Upper lobe of right lung (tissue), 1 donor: ENCODE measurements around the gene BPIFB1. TPM values are rescaled to one million over a fixed set of nuclear protein-coding genes. Genes with fewer than 3 reads are reported as not detected.

Experiments
- ATAC-seq: fragments of 200-7000 bp; cut with Tn5 transposase; one replicate; pipeline ENCODE4 v1.9.1; 2020; ENCODE audit warnings: mild to moderate bottlenecking, moderate library complexity
- DNase-seq: peaks from one replicate; pipeline ENCODE4 v3.0.0-alpha.2; 2020
- H3K27ac ChIP-seq: fragments of 200-600 bp; one replicate; pipeline ENCODE4 v1.8.0; 2022
- H3K27me3 ChIP-seq: fragments of 200-600 bp; one replicate; pipeline ENCODE4 v1.8.0; 2022; ENCODE audit warnings: mild to moderate bottlenecking
- H3K36me3 ChIP-seq: fragments of 200-600 bp; one replicate; pipeline ENCODE4 v1.8.0; 2022
- H3K4me1 ChIP-seq: fragments of 200-600 bp; one replicate; pipeline ENCODE4 v1.8.0; 2022
- H3K4me3 ChIP-seq: fragments of 200-600 bp; one replicate; pipeline ENCODE4 v1.8.0; 2022; ENCODE audit warnings: mild to moderate bottlenecking
- H3K9me3 ChIP-seq: fragments of 200-600 bp; one replicate; pipeline ENCODE4 v1.8.0; 2022
- intact Hi-C: fragments of 100-400 bp; cut with DNase I; formaldehyde crosslinking; loops from one replicate; pipeline ENCODE4 v1.11.0; 2022
- total RNA-seq: library from RNA; stranded (reverse); fragmentation: NEBNext Ultra II Directional; extraction: Animal tissue kit (Norgen Biotek cat#: 25700); gene quantifications from one replicate; pipeline ENCODE4 v1.2.1, GENCODE V29; 2021
- TF ChIP-seq, protein P1 (sequence below): fragments of 200-600 bp; IDR thresholded peaks from one replicate; pipeline ENCODE4 v1.8.0; 2022; ENCODE audit warnings: antibody characterized with exemption
- donor health status: DM: no; HTN: yes; CAD: no; lungs with severe emphysema.

Gene BPIFB1
- total RNA-seq, 1 donor from 2014 or later: 0.67 TPM

DNA sequence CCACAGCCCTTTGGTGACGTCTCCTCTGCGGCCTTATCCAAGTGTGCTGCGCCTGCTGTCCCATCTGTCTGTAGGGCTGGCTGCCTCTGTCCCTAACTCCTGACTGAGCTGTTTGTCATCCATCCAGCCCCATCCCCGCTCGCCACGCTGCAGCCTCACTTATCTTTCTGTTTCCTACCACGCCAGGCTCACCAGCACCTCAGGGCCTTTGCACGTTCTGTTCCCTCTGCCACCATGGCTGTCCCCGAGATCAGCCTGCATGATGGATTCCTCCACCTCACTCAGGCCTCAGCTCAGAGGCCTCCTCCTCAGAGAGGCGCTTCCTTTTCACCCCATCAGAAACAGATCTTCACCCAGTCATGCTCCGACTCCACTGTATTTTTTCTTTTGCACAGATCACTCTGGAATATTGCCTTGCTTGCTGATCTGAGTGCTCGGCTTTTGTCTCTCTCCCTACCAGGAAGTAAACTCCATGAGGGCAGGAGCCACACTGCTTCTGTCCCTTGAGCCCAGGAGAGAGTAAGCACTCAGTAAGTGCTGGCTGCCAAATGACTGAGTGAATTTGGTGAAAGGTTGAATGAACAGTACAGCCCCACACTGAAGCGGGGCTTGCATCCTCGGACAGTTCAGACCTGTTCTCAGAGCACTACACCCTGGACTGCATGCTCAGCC, 34.5 kb downstream of the BPIFB1 start:
- Histone ChIP-seq H3K36me3 (no peaks in the 10 kb centered on the region), H3K27me3 (no peaks in the 10 kb centered on the region), H3K4me1 (no peaks in the 10 kb centered on the region), H3K9me3 (no peaks in the 10 kb centered on the region), H3K27ac (no peak overlapping the region), H3K4me3 (no peak overlapping the region)
- DNase-seq (no peak), ATAC-seq (peak; percentile 10)
- TF ChIP-seq, protein P1, sequence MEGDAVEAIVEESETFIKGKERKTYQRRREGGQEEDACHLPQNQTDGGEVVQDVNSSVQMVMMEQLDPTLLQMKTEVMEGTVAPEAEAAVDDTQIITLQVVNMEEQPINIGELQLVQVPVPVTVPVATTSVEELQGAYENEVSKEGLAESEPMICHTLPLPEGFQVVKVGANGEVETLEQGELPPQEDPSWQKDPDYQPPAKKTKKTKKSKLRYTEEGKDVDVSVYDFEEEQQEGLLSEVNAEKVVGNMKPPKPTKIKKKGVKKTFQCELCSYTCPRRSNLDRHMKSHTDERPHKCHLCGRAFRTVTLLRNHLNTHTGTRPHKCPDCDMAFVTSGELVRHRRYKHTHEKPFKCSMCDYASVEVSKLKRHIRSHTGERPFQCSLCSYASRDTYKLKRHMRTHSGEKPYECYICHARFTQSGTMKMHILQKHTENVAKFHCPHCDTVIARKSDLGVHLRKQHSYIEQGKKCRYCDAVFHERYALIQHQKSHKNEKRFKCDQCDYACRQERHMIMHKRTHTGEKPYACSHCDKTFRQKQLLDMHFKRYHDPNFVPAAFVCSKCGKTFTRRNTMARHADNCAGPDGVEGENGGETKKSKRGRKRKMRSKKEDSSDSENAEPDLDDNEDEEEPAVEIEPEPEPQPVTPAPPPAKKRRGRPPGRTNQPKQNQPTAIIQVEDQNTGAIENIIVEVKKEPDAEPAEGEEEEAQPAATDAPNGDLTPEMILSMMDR: no peak
- intact Hi-C loops: no loop called here

DNA sequence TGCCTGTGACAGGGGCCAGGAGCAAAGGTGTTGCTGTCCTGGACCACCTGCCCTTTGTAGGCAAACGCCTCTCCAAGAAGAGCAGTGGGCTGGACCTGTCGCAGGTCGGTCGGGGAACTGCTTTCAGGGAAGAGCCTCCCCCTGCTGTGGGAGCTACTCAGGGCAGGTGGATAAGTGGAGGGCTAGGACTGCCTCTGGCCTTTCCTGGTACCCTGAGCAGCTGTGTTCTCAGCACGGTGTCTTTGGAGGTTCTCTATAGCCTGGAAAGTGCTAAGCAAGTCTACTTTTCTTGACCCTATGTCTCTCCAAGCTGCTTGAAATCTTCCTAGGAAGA, 35.0 kb downstream of the BPIFB1 start:
- DNase-seq (no peak), ATAC-seq (no peak)
- Histone ChIP-seq H3K9me3 (no peaks in the 10 kb centered on the region), H3K4me3 (no peak overlapping the region), H3K4me1 (no peaks in the 10 kb centered on the region), H3K36me3 (no peaks in the 10 kb centered on the region), H3K27me3 (no peaks in the 10 kb centered on the region), H3K27ac (no peak overlapping the region)
- intact Hi-C loops: no loop called here
- TF ChIP-seq, protein P1: no peak

DNA sequence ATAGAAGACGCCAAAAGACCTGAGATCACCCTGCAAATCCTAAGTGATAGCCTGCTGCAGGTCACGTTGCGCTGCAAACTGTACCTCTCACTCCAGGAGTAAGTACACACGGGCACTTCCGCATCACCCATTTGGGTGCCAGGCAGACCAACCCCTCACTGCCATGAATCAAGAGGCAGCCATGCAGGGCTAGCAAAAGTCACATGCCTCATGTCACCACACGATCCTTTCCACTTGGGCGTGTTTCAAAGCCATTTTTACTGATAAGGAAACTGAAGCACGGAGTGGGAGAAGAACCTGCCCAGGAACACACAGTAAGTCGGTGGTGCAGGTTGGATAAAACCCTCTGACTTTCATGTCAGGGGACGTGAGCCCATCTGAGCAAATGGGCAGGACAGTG, 37.0 kb downstream of the BPIFB1 start:
- H3K36me3 ChIP-seq: no peaks in the 10 kb centered on the region
- intact Hi-C loops: no loop called here
- no peaks in the 10 kb centered on the region for H3K4me1 ChIP-seq
- no peak for DNase-seq
- no peak overlapping the region for H3K4me3 ChIP-seq
- no peak overlapping the region for H3K27ac ChIP-seq
- no peak for ATAC-seq
- H3K9me3 ChIP-seq: no peaks in the 10 kb centered on the region
- no peaks in the 10 kb centered on the region for H3K27me3 ChIP-seq
- TF ChIP-seq, protein P1: no peak

DNA sequence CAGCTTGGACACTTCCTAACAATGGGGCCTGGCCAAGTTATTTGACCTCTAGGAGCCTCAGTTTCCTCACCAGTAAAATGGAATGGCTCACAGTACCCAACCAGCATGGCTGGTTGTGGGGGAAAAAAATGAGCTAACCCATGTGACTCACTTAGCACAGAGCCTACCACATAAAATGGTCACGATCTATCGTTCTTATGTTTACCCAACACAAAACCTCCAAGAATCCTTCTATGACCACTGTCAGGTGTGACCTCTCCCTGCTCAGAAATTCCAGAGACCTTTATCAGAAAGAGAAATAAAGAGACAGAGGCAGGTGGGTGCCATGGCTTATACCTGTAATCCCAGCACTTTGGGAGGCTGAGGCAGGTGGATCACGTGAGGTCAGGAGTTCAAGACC, 39.4 kb downstream of the BPIFB1 start:
- TF ChIP-seq, protein P1: no peak
- no peaks in the 10 kb centered on the region for H3K27me3 ChIP-seq
- intact Hi-C loops: no loop called here
- ATAC-seq (no peak), DNase-seq (no peak)
- no peak overlapping the region for H3K4me3 ChIP-seq
- H3K9me3 ChIP-seq: no peaks in the 10 kb centered on the region
- H3K36me3 ChIP-seq: no peaks in the 10 kb centered on the region
- no peaks in the 10 kb centered on the region for H3K4me1 ChIP-seq
- no peak overlapping the region for H3K27ac ChIP-seq

DNA sequence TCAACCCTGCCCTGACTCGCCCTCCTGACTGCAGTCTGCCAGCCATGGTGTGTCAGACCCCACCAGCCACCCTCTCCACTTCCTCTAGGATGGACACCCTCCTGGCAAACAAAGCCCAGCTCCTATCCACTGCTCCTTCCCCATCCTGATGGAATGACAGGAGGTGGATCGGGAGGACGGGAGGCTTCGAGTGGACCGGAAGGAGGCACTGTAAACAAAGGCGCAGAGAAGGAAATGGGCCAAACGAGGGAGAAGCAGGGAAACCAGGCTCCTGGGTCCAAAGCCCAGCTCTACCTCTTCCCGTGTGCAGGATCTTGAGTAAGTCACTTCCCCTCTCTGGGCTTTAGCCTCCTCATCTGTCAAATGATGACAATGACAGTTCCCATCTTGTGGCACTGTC, 40.2 kb downstream of the BPIFB1 start:
- TF ChIP-seq, protein P1: no peak
- no peaks in the 10 kb centered on the region for H3K4me1 ChIP-seq
- ATAC-seq (no peak), DNase-seq (no peak)
- H3K9me3 ChIP-seq: no peaks in the 10 kb centered on the region
- no peak overlapping the region for H3K4me3 ChIP-seq
- no peaks in the 10 kb centered on the region for H3K36me3 ChIP-seq
- H3K27ac ChIP-seq: no peak overlapping the region
- peaks cover under 1% of the 10 kb centered on the region for H3K27me3 ChIP-seq
- intact Hi-C loops: no loop called here

DNA sequence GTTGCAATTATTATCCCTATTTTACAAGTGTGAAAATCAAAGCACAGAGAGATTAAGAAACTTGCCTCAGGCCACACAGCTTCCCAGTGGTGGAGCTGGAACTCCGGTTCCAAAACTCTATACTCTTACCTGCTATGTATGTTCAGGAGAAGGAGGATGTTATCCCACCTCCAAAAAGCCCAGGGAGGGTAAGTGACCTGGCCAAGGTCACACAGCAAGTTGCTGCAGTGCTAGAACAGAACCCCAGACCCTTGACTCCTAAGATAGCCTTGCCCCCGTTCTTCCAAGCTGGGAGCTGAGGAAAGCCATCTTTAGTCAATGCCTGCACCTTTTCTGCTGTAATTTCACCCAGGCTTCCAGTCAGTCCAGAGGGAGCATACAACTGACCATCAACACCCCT, 42.3 kb downstream of the BPIFB1 start:
- peaks cover 4% of the 10 kb centered on the region for H3K27me3 ChIP-seq
- intact Hi-C loops: no loop called here
- H3K9me3 ChIP-seq: no peaks in the 10 kb centered on the region
- DNase-seq: no peak
- no peak overlapping the region for H3K27ac ChIP-seq
- no peak overlapping the region for H3K4me3 ChIP-seq
- TF ChIP-seq, protein P1: no peak
- ATAC-seq: no peak
- no peaks in the 10 kb centered on the region for H3K4me1 ChIP-seq
- no peaks in the 10 kb centered on the region for H3K36me3 ChIP-seq
